Measurements from ENCODE around the gene SLC6A19. TPM values are rescaled to one million over a fixed set of nuclear protein-coding genes. Genes with fewer than 3 reads are reported as not detected.

The SLC6A19 gene
- total RNA-seq, 4 donors from 2014 or later = under 0.01 TPM; not detected in 3

DNA sequence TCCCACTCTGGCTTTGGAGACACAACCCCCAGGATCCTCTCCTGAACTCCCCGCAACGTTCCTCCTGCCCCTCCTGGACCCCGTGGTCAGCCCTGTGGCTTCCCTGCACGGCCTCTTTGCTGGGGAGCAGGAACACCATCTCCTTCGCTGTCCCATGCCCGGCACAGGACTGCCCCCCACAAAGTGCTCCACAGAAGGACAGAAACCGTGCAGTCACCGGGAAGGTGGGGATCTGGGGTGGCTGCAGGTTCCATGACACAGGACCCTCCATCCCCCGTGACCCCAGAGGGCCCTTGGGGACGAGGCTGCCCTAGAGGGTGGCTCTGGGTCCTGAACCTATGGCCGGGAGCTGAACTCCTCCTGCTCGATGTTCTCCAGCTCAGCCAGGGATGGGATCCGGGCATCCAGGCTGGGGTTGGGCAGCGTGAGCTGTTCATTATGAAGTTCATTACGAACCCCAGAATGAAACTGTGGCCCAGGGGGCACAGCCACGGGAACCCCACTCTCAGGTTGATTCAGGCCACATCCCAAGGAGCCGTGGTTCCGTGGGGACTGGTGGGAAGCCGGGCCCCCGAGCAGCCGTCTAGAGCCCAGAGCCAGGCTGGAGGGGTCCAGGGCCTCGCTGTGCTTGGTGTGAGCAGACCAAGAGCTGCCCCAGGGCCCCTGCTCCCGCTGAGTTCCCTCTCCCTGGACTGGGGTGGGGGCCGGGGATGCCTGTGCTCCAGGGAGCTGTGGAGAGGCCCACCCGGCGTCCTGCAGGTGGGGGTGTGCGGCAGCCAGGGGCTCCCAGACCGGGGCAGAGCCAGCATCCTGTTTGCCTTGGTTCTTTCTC is 684 bp upstream of the SLC6A19 start:
- H3K4me1 ChIP-seq = no peaks in the 10 kb centered on the region
- H3K4me3 ChIP-seq = no peak overlapping the region
- WGBS, 2 donors = 71 to 73% methylated on average over 16 to 17 of the region's 28 CpGs
- H3K9me3 ChIP-seq = no peaks in the 10 kb centered on the region
- TF ChIP-seq POLR2A (IDR thresholded peaks at IDR 0.05) (no peak), EP300 (IDR thresholded peaks at IDR 0.05) (no peak)
- TF ChIP-seq, protein P1, sequence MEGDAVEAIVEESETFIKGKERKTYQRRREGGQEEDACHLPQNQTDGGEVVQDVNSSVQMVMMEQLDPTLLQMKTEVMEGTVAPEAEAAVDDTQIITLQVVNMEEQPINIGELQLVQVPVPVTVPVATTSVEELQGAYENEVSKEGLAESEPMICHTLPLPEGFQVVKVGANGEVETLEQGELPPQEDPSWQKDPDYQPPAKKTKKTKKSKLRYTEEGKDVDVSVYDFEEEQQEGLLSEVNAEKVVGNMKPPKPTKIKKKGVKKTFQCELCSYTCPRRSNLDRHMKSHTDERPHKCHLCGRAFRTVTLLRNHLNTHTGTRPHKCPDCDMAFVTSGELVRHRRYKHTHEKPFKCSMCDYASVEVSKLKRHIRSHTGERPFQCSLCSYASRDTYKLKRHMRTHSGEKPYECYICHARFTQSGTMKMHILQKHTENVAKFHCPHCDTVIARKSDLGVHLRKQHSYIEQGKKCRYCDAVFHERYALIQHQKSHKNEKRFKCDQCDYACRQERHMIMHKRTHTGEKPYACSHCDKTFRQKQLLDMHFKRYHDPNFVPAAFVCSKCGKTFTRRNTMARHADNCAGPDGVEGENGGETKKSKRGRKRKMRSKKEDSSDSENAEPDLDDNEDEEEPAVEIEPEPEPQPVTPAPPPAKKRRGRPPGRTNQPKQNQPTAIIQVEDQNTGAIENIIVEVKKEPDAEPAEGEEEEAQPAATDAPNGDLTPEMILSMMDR (IDR thresholded peaks at IDR 0.05) = no peak
- peaks cover 0 to 44% of the 10 kb centered on the region in 2 donors for H3K27me3 ChIP-seq
- H3K27ac ChIP-seq = peak overlapping the region in 1 of 4 donors; percentile 34
- no peak for DNase-seq (ENCODE audit: low spot score in 2 of 2)
- H3K36me3 ChIP-seq = no peaks in the 10 kb centered on the region

DNA sequence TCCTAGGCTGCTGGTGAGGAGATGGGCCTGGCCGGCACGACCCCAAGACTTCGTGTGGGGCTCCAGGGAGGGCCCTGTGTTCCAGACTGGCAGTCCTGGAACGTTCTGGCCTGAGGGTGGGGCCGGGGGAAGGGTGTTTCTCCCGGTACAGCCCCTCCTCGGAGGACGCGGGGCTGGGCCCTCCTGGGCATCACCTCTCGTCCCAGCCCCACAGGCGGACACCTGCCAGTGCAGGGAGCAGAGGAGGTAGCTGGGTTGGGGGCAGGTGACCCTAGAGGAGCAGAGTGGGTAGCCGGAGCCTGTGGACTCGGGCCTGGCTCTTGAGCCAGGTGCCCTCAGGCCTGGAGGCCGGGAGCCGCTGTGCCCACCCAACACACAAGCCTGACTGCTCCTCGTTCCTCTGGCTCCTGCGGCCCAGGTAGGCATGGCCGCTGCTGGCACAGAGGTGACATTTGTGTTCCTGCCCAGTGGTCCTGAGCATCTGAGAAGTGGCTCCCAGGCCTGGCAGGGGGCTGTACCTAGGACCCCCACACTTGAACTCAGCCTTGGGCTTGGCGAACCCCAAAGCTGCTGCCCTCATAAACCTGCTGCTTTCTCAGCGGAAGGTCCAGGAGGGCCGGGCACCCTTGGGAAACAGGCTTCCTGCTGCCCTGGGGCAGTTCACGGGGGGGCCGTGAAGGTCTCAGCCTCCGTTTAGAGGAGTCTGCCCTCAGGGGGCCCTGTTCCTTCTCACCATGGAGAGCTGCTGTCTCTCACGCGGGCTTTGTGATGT is 817 bp downstream of the SLC6A19 start:
- peaks cover 0 to 42% of the 10 kb centered on the region in 2 donors for H3K27me3 ChIP-seq
- H3K4me3 ChIP-seq = peak overlapping the region in 1 of 4 donors; percentile 5
- no peak overlapping the region for H3K27ac ChIP-seq
- no peaks in the 10 kb centered on the region for H3K4me1 ChIP-seq
- TF ChIP-seq POLR2A (IDR thresholded peaks at IDR 0.05) (no peak), EP300 (IDR thresholded peaks at IDR 0.05) (no peak)
- TF ChIP-seq, protein P1 (IDR thresholded peaks at IDR 0.05) = no peak
- no peak for DNase-seq (ENCODE audit: low spot score in 2 of 2)
- H3K9me3 ChIP-seq = no peaks in the 10 kb centered on the region
- 70 to 74% methylated on average over 14 to 17 of the region's 26 CpGs for WGBS, 2 donors
- no peaks in the 10 kb centered on the region for H3K36me3 ChIP-seq

DNA sequence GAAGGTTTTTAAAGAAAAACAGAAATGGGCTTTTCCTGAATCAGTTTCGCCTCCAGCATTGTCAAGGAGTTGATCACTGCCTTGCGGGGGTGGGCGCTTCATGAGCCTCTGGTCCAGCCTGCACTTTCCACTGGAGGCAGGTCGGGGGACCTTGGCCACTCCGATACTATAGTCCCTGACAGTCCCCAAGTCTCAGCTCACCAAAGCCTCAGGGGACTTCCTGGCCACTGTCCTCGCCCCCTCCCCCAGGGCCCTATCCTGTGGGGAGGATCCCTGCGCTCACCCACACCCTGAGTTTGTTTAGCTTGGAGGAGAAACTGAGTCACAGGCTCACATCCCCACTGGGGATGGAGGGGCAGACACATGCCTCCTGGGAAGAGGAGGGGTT is 1.4 kb downstream of the SLC6A19 start:
- WGBS, 2 donors = 71 to 77% methylated on average over 7 of the region's 7 CpGs
- no peaks in the 10 kb centered on the region for H3K36me3 ChIP-seq
- TF ChIP-seq EP300 (IDR thresholded peaks at IDR 0.05) = no peak
- no peak for TF ChIP-seq POLR2A (IDR thresholded peaks at IDR 0.05)
- TF ChIP-seq, protein P1 (IDR thresholded peaks at IDR 0.05) = no peak
- H3K27ac ChIP-seq = no peak overlapping the region
- DNase-seq (ENCODE audit: low spot score in 2 of 2) = no peak
- H3K9me3 ChIP-seq = no peaks in the 10 kb centered on the region
- H3K4me1 ChIP-seq = no peaks in the 10 kb centered on the region
- peak overlapping the region in 1 of 4 donors; percentile 5 for H3K4me3 ChIP-seq
- H3K27me3 ChIP-seq = peaks cover 0 to 46% of the 10 kb centered on the region in 2 donors

DNA sequence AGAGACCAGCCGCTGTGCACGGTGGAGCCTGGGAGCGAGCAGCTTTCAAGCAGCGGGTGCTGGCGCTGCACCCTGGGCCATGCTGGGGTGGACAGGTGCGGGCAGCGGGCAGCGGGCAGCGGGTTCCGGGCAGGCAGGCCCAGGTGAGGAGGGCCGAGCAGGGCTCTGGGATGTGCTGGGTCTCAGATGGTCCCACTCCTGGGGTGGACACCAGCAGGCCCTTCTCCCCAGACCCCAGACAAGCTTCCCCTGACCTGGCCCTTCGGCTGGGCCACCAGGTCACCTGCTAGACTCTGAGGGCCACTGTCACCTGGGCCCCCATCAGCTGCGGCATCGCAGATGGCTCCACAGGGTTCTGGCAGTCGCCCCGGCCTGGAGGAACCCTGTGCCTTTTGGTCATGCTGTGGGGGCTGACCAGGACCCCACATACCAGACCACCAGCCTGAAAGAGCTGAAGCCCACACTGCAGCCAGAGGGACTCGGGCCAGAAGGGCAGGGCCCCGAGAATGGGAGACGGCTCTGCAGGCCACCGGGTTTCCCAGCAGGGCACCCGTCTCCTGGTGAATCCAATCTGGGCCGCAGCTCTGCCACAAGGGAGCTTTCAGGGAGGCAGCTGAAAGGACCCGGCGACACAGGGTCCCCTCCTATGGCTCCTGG is 2.0 kb downstream of the SLC6A19 start:
- no peak for DNase-seq (ENCODE audit: low spot score in 2 of 2)
- Histone ChIP-seq H3K27ac (no peak overlapping the region), H3K4me1 (no peaks in the 10 kb centered on the region), H3K9me3 (no peaks in the 10 kb centered on the region), H3K27me3 (peaks cover 0 to 48% of the 10 kb centered on the region in 2 donors), H3K4me3 (no peak overlapping the region), H3K36me3 (no peaks in the 10 kb centered on the region)
- TF ChIP-seq EP300 (IDR thresholded peaks at IDR 0.05) (no peak), POLR2A (IDR thresholded peaks at IDR 0.05) (no peak)
- TF ChIP-seq, protein P1 (IDR thresholded peaks at IDR 0.05) = no peak
- 83 to 86% methylated on average over 6 to 24 of the region's 24 CpGs for WGBS, 2 donors

Data from tibial nerve (tissue), 4 donors.